Measurements from ENCODE around the gene ST6GALNAC3.

DNA sequence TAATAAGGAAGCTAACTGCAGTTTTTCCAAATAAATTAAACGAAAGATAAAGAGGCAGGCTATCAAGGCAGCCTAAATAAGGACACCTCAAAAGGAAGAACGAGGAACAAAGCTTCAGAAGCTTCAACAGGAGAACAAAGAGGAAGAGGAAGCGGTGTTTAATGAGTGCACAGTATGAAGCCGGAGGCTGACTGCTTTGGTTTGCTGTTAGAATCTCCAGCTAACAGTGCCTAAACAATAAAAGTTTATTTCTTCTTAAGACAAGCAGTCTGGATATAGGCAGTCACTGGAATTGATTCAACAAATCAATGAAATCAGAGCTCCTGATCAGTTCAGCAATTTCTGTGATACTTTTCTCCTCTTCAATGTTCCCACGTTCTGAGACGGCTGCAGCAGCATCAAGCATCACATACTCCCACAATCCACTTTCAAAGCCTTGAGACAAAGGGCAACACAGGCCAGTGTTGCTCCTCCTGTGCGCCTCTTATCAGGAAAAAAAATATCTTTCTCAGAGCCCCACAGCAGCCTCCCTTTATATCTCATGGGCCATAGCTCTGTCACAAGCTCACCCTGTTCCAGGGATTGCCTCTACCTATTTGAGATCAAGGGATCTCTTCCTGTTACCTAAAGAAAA, 427.2 kb downstream of the ST6GALNAC3 start:
- no peak for TF ChIP-seq POLR2AphosphoS5 (IDR thresholded peaks at IDR 0.05; ENCODE audit: low read depth, low read length)
- no peak for TF ChIP-seq POLR2A (IDR thresholded peaks at IDR 0.05; ENCODE audit: low read depth, low read length)
- TF ChIP-seq TAF1 (IDR thresholded peaks at IDR 0.05; ENCODE audit: borderline replicate concordance, low read depth, low read length), result no peak
